ENCODE results near the gene ABHD6.
"Not testable (repeated sequence)": the region's sequence is repeated elsewhere in the genome, so short reads cannot be mapped to it uniquely, and the experiment has no call there.

The ABHD6 gene

GRCh38 chr3:58323529-58324390 is 86.2 kb downstream of the ABHD6 start:
- DNase-seq (ENCODE audit: low read depth in 2 of 2), result no peak

DNA sequence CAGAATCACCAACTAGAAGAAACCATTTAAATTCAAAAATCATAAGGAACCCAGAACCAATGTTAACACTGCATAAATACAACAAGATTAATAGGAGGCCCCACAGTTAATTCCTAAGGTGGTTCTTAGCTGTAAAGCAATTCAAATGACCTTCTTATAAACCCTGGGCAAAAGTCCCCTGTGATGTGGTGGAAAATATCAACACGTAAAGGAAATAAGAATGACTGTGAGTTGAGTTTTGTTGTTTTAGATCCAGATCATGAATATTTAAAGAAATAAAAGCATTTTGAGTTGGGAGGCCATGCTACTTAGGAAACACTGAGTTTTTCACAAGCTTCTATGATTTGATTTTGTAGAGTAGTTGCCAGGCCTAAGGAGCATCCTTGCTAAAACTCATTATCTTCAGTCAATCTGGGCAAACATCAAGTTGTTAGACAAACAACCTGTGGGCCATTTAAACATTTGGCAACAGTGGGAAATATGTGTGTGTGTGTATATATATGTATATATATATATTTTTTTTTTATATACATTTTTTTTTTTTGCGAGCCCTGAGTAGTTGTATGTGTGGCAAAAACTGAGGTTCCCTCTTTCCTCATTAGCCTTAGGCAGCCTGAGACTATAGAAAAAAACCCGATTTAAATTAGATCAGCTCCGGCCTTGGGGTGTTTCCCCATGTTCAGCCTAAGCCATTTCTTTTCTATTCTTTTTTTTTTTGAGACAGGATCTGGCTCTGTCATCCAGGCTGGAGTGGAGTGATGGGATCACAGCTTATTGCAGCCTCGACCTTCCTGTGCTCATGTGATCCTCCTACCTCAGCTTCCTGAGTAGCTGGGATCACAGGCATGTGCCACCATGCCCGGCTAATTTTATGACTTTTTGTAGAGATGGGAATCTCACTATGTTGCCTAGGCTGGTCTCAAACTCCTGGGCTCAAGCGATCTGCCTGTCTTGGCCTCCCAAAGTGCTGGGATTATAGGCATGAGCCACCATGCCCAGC is 87.1 kb downstream of the ABHD6 start:
- DNase-seq (ENCODE audit: low read depth in 2 of 2), result no peak

DNA sequence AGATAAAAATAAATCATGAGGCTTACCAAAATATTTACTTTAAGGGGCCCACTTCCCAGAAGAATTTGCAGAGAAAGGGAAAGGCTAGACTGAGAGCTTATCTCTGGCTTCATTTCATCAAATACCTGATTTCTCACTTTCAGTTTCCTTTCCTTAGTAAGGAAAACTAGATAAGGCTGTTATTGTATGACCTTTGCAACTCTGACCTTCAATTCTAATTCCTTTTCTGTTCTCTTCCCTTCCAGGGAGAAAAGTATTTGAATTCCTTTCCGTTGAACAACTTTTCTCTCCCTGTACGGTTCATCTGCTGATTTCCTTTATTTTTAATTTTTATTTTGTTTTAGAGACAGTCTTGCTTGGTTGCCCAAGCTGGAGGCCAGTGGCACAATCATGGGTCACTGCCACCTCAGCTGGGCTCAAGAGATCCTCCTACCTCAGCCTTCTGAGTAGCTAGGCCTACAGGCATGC is 88.0 kb downstream of the ABHD6 start:
- DNase-seq (ENCODE audit: low read depth in 2 of 2), result no peak

- no peak for DNase-seq (ENCODE audit: low read depth in 2 of 2)
Observed at GRCh38 chr3:58326267-58326900, 88.8 kb downstream of the ABHD6 start.

DNA sequence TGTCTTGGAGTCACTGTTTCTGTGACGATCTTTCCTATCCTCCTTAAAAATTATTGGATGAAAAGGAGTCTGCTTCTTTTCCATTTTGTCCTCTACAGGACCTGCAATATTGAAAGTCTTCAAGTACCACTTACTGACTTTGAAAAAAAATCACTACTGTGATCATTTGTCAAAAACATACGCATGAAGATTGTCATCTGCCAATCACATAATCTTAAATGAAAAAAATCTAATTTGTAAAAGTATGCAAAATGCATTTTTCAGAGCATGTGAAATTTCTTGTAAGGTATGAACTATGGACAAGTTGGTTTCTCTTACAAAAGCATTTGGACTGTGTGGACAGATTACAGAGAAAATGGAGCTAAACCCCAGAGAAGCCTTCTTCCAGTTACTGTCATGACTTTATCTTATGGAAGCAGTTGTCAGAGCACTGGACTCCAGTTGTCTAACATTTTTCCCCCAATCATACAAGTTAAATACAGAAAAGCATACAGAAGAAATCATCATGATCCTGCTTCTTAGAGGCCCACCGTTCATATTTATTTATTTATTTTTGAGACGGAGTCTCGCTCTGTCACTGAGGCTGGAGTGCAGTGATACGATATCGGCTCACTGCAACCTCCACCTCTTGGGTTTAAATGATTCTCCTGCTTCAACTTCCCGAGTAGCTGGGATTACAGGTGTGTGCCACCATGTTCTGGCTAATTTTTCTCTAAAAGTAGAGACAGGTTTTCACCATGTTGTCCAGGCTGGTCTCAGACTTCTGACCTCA is 91.7 kb downstream of the ABHD6 start:
- DNase-seq (ENCODE audit: low read depth in 2 of 2), result no peak

DNA sequence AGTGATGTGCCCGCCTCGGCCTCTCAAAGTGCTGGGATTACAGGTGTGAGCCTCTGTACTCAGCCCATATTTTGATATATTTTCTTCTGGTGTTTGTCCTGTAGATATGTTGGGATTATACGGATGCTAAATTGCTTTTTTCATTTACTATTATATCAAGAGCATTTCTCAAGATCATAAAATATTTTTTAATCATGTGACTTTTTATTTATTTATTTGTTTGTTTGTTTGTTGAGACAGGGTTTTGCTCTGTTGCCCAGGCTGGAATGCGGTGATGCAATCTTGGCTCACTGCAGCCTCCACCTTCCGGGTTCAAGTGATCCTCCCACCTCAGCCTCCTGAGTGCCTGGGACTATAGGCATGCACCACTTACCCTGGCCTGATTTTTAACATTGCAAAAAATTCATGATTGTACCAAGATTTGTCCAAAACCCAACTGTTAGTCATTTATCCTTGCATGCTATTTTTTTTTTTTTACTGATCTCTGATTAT is 92.4 kb downstream of the ABHD6 start:
- no peak for DNase-seq (ENCODE audit: low read depth in 2 of 2)

GRCh38 chr3:58331593-58332152 is 94.1 kb downstream of the ABHD6 start:
- no peak for DNase-seq (ENCODE audit: low read depth in 2 of 2)

- peak; percentile 47 to 55 for DNase-seq (ENCODE audit: low read depth in 2 of 2)
Observed at GRCh38 chr3:58332575-58333188, 95.1 kb downstream of the ABHD6 start, which contains the start of gene PXK. Gene PXK, plus strand, starts transcription at chr3:58332892. Its CDS starts 97 bp downstream, at chr3:58332989.

DNA sequence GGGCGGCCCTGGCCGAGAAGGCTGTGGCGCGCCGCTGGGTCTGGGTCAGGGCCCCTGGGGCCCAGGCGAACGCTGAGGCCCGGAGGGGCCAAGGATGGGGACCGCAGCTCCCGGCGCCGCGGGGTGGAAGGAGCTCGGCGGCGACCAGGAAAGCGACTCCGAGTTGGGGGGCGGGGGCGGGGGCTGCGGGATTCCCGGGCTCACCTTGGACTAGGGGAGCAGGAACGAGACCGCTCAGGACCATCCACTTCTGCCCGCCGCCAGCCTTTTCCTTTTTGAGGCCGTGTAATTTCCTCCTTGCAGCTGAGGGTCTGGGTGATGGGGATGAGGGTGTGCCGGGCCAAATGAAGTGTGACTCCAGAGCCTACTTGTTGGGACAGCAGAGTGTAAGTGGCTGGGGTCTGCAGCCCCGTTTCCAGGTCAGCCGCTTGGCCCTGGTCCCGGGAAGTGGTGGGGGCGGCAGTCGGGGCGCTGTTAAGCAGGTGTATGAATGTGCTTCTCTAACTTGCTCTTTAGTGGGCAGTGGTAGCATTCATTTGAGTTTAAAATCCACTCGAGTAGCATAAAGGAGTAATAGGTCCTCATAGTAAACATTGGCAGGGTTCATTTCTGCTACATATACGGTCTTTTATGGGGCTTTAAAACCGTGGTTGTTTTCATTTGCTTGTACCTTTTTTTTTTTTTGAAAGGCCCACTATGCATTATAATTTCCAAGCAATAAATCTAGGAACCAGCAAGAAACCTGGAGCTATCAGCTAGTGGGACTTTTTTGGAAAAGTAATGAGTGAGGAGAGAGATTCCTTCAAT is 95.8 kb downstream of the ABHD6 start:
- DNase-seq (ENCODE audit: low read depth in 2 of 2), result no peak

- DNase-seq (ENCODE audit: low read depth in 2 of 2), result no peak
Observed at GRCh38 chr3:58334013-58334321, 96.4 kb downstream of the ABHD6 start.

DNA sequence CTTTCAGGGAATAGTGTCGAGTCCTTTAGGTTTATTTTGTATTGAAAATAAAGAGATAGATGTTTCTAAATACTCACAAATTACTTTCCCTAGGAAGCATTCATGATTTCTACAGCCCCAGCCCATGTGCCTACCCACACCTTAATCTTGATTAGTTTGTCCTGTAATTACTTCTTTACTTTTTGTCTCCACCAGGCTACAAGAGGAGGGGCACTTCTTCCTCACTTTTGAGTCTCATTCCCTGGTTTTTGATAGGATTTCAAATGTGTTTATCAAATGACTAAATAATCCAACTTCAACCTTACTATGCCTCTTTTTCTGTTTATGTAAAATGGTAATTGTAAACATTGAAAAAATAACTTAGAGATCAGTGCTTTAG is 96.9 kb downstream of the ABHD6 start:
- DNase-seq (ENCODE audit: low read depth in 2 of 2), result no peak

GRCh38 chr3:58335652-58335947 is 98.0 kb downstream of the ABHD6 start:
- no peak for DNase-seq (ENCODE audit: low read depth in 2 of 2)

- DNase-seq (ENCODE audit: low read depth in 2 of 2), result no peak
Observed at GRCh38 chr3:58336135-58336882, 98.7 kb downstream of the ABHD6 start.

DNA sequence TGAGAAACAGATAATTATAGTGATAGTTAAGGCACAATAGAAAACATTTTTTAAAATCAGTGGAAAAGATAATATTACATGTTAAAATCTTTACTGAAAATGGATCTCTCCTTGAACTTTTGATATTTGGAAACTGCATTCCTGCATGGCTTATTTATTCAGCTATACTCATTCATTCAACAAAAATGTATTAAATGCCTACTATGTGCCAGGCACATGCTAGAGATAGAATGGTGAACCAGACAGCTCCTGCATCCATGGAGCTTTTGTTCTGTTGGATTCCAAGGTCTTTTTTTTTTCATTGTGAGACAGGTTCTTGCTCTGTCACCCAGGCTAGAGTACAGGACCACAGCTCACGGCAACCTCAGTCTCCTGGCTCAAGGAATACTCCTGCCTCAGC is 99.6 kb downstream of the ABHD6 start:
- no peak for DNase-seq (ENCODE audit: low read depth in 2 of 2)

- DNase-seq (ENCODE audit: low read depth in 2 of 2), result not testable (repeated sequence)
Observed at GRCh38 chr3:58339146-58339545, 101.6 kb downstream of the ABHD6 start.

DNA sequence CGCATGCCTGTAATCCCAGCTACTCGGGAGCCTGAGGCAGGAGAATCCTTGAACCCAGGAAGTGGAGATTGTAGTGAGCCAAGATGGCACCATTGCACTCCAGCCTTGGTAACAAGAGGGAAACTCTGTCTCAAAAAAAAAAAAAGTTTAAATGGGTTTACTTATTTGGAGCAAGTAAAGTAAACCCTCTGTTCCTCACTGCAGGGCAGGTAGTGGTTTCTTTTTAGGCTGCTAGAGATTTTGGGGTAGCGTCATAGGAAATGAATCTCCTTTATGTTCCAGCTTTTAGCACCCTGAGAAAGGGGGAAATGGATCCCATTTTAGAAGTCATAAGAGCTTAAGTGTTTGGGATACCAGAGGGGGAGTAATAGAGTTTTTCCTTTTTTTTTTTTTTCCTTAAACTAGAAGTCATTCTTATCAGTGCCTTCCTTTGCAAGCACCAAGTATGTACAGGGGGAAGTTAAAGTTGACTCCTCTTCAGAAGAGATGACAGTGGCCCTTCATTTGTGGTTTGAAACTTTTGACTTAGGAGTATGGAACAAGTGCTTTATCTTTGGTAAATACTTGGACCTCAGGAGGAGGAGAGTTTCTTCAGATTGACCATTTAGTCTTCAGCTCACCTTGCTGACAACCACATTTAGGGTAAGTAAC is 103.1 kb downstream of the ABHD6 start:
- no peak for DNase-seq (ENCODE audit: low read depth in 2 of 2)

DNA sequence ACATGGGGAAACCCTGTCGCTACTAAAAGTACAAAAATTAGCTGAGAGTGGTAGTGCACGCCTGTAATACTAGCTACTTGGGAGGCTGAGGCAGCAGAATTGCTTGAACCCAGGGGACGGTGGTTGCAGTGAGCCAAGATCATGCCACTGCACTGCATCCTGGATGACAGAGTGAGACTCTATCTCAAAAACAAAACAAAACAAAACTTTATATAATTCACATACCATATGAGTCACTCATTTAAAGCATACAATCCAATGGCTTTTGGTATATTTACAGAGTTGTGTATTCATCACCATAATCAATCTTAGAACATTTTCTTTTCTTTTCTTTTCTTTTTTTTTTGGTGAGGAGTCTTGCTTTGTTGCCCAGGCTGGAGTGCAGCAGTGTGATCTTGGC is 103.8 kb downstream of the ABHD6 start:
- no peak for DNase-seq (ENCODE audit: low read depth in 2 of 2)

- no peak for DNase-seq (ENCODE audit: low read depth in 2 of 2)
Observed at GRCh38 chr3:58342676-58343075, 105.1 kb downstream of the ABHD6 start.

Data from activated CD8-positive, alpha-beta memory T cell treated with anti-CD3 and anti-CD28 coated beads for 4 hours (primary cell).